Measurements from ENCODE around the gene KCTD3. TPM values are rescaled to one million over a fixed set of nuclear protein-coding genes. Genes with fewer than 3 reads are reported as not detected.

Gene KCTD3
- total and polyA plus RNA-seq, 2 donors (not counting 1 experiment from before 2014, with no cell fraction given), result 2.3 to 3.0 TPM

DNA sequence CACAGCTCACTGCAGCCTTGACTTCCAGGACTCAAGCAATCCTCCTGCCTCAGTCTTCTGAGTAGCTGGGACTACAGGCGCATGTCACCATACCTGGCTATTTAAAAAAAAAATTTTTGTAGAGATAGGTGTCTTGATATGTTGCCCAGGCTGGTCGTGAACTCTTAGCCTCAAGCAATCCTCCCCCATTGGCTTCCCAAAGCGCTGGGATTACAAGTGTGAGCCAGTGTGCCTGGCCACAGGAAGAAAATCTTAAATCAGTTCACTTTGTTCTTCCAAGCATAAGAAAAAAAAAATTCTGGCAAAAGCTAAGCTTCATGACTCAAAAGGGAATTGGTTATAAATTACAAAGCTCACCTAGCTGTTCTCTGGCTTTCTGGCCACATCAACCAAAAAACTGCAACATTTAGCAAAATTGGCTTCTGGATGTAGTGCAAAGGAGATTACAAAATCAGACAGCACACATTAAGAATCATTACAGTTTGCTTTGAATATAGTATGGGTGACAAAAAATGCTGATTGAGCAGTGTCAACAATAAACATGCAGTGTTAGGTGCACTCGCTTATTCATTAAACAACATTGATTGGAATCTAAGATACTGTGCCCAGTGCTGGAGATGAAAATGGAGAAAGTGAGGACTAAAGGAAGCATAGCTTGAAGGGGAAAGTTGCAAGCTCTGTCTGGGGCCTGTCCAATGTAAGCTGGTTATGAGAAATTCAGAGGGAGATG is 76.7 kb downstream of the KCTD3 start:
- no peaks in the 10 kb centered on the region for H3K9me3 Mint-ChIP-seq (ENCODE audit: insufficient read depth)
- no peaks in the 10 kb centered on the region for H3K4me1 Mint-ChIP-seq
- H3K27me3 Mint-ChIP-seq, result no peaks in the 10 kb centered on the region
- intact Hi-C loops (cut with micrococcal nuclease), result no loop called here
- Histone ChIP-seq H4K20me1 (ENCODE audit: control insufficient read depth, insufficient read depth, low read length, poor library complexity, severe bottlenecking) (no peaks in the 10 kb centered on the region), H2AFZ (ENCODE audit: insufficient read depth, low read depth, low read length, poor library complexity, severe bottlenecking) (no peak overlapping the region), H3K79me2 (ENCODE audit: control insufficient read depth, insufficient read depth, low read length) (no peaks in the 10 kb centered on the region), H3K27me3 (replicated peaks in 1 of 4; ENCODE audit: control extremely low read depth in 1 of 4, control insufficient read depth in 3 of 4, insufficient read depth in 4 of 4, low read length in 3 of 4) (no peaks in the 10 kb centered on the region), H3K27ac (ENCODE audit: low read length in 2 of 2) (no peak overlapping the region), H3K36me3 (replicated peaks in 1 of 2; ENCODE audit: control extremely low read depth in 1 of 2, control insufficient read depth in 1 of 2, extremely low read depth in 1 of 2, insufficient read depth in 2 of 2, low read length in 1 of 2) (no peaks in the 10 kb centered on the region), H3K4me1 (ENCODE audit: control insufficient read depth in 2 of 2, insufficient read depth in 2 of 2, low read length in 2 of 2) (no peaks in the 10 kb centered on the region), H3K4me3 (ENCODE audit: control extremely low read depth in 1 of 5, extremely low read depth in 1 of 5, insufficient read depth in 1 of 5, low read depth in 2 of 5, low read length in 4 of 5) (no peak overlapping the region), H3K4me2 (replicated peaks; ENCODE audit: low read depth, low read length, poor library complexity, severe bottlenecking) (no peak overlapping the region), H3K9ac (ENCODE audit: low read length) (no peak overlapping the region), H3K9me3 (ENCODE audit: control extremely low read depth in 1 of 3, control insufficient read depth in 2 of 3, insufficient read depth in 1 of 3, low read length in 2 of 3) (peaks cover 0 to 3% (median 0%) of the 10 kb centered on the region in 3 donors)
- ChIA-PET CTCF (interaction anchor here (0.6 kb wide), 1 partner anchor 51 kb away, joined by 3 read pairs; no protein-coding TSS in a partner anchor), POLR2A (no interaction called here)
- 100% methylated on average over 1 of the region's 4 CpGs for WGBS (ENCODE audit: insufficient coverage)
- ATAC-seq (ENCODE audit: low read depth) (no peak), DNase-seq (no peak)
- TF ChIP-seq, protein P1, sequence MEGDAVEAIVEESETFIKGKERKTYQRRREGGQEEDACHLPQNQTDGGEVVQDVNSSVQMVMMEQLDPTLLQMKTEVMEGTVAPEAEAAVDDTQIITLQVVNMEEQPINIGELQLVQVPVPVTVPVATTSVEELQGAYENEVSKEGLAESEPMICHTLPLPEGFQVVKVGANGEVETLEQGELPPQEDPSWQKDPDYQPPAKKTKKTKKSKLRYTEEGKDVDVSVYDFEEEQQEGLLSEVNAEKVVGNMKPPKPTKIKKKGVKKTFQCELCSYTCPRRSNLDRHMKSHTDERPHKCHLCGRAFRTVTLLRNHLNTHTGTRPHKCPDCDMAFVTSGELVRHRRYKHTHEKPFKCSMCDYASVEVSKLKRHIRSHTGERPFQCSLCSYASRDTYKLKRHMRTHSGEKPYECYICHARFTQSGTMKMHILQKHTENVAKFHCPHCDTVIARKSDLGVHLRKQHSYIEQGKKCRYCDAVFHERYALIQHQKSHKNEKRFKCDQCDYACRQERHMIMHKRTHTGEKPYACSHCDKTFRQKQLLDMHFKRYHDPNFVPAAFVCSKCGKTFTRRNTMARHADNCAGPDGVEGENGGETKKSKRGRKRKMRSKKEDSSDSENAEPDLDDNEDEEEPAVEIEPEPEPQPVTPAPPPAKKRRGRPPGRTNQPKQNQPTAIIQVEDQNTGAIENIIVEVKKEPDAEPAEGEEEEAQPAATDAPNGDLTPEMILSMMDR (IDR thresholded peaks at IDR 0.05), result no peak
- no peak for TF ChIP-seq EZH2 (IDR thresholded peaks at IDR 0.05; ENCODE audit: borderline replicate concordance, insufficient read depth, low read depth, low read length, poor library complexity, severe bottlenecking)
- no peak overlapping the region for H3K27ac Mint-ChIP-seq
- H3K4me3 Mint-ChIP-seq, result no peak overlapping the region

GRCh38 chr1:215645182-215645581 is 78.1 kb downstream of the KCTD3 start:
- no peaks in the 10 kb centered on the region for H3K27me3 ChIP-seq (replicated peaks in 1 of 4; ENCODE audit: control extremely low read depth in 1 of 4, control insufficient read depth in 3 of 4, insufficient read depth in 4 of 4, low read length in 3 of 4)
- no peak for TF ChIP-seq EZH2 (IDR thresholded peaks at IDR 0.05; ENCODE audit: borderline replicate concordance, insufficient read depth, low read depth, low read length, poor library complexity, severe bottlenecking)
- TF ChIP-seq, protein P1 (IDR thresholded peaks at IDR 0.05), result no peak
- no peaks in the 10 kb centered on the region for H3K79me2 ChIP-seq (ENCODE audit: control insufficient read depth, insufficient read depth, low read length)
- peaks cover 0 to 3% (median 0%) of the 10 kb centered on the region in 3 donors for H3K9me3 ChIP-seq (ENCODE audit: control extremely low read depth in 1 of 3, control insufficient read depth in 2 of 3, insufficient read depth in 1 of 3, low read length in 2 of 3)
- Mint-ChIP-seq H3K4me3 (no peak overlapping the region), H3K9me3 (ENCODE audit: insufficient read depth) (no peaks in the 10 kb centered on the region), H3K27ac (no peak overlapping the region), H3K27me3 (no peaks in the 10 kb centered on the region), H3K4me1 (no peaks in the 10 kb centered on the region)
- no peaks in the 10 kb centered on the region for H4K20me1 ChIP-seq (ENCODE audit: control insufficient read depth, insufficient read depth, low read length, poor library complexity, severe bottlenecking)
- DNase-seq, result no peak
- H3K4me1 ChIP-seq (ENCODE audit: control insufficient read depth in 2 of 2, insufficient read depth in 2 of 2, low read length in 2 of 2), result no peaks in the 10 kb centered on the region
- intact Hi-C loops (cut with micrococcal nuclease), result no loop called here
- no peak overlapping the region for H3K4me2 ChIP-seq (replicated peaks; ENCODE audit: low read depth, low read length, poor library complexity, severe bottlenecking)
- ChIA-PET POLR2A (no interaction called here), CTCF (no interaction called here)
- ATAC-seq (ENCODE audit: low read depth), result no peak
- H3K4me3 ChIP-seq (ENCODE audit: control extremely low read depth in 1 of 5, extremely low read depth in 1 of 5, insufficient read depth in 1 of 5, low read depth in 2 of 5, low read length in 4 of 5), result no peak overlapping the region
- no peaks in the 10 kb centered on the region for H3K36me3 ChIP-seq (replicated peaks in 1 of 2; ENCODE audit: control extremely low read depth in 1 of 2, control insufficient read depth in 1 of 2, extremely low read depth in 1 of 2, insufficient read depth in 2 of 2, low read length in 1 of 2)
- WGBS (ENCODE audit: insufficient coverage), result 100% methylated on average over 3 of the region's 4 CpGs
- no peak overlapping the region for H2AFZ ChIP-seq (ENCODE audit: insufficient read depth, low read depth, low read length, poor library complexity, severe bottlenecking)
- no peak overlapping the region for H3K27ac ChIP-seq (ENCODE audit: low read length in 2 of 2)
- no peak overlapping the region for H3K9ac ChIP-seq (ENCODE audit: low read length)
